GM23248 (cell line): Measurements from ENCODE around the gene ATR.
"Not testable (repeated sequence)": the region's sequence is repeated elsewhere in the genome, so short reads cannot be mapped to it uniquely, and the experiment has no call there.

Source experiments
- EZH2 ChIP-seq: fragments of 200-600 bp; sonication (generic); IDR thresholded peaks from 2 replicates; pipeline ENCODE4 v1.6.1; 2018; ENCODE audit warnings: antibody characterized with exemption, mild to moderate bottlenecking; ENCODE audit not compliant: insufficient read depth, poor library complexity, severe bottlenecking
- EZH2phosphoT487 ChIP-seq: fragments of 200-600 bp; sonication (generic); IDR thresholded peaks from 2 replicates; pipeline ENCODE4 v1.6.1; 2018; ENCODE audit warnings: antibody characterized with exemption, moderate library complexity, mild to moderate bottlenecking, low read depth; ENCODE audit not compliant: insufficient read depth

- not testable (repeated sequence) for TF ChIP-seq EZH2phosphoT487, EZH2
Measured at GRCh38 chr3:142438096-142438495, 140.4 kb downstream of the ATR start.
